ENCODE measurements around the gene RTF2. TPM values are rescaled to one million over a fixed set of nuclear protein-coding genes. Genes with fewer than 3 reads are reported as not detected.
A peak's percentile ranks its signal among the peaks of the same experiment; 100 is the strongest.

RTF2 gene
- total RNA-seq (10 to 100 TPM; 68.2 to 85.1 TPM), polyA plus RNA-seq (ENCODE audit: insufficient read length in 6 of 6) (100 to 1,000 TPM; 116 to 133 (median 128) TPM)
- long read RNA-seq, donor 1, transcript RTF2-202 (9 exons, 2,212 nt) = major isoform, 46 of 68 reads
- long read RNA-seq, donor 1, partial matches to known transcripts = 18 of 68 reads
- long read RNA-seq, donor 1, other reads (novel, unspliced or antisense) = 0 of 68 reads
- long read RNA-seq, donor 2, transcript RTF2-202 (9 exons, 2,212 nt) = major isoform, 36 of 47 reads
- long read RNA-seq, donor 2, partial matches to known transcripts = 7 of 47 reads
- long read RNA-seq, donor 2, other reads (novel, unspliced or antisense) = 0 of 47 reads
- long read RNA-seq, donor 3, transcript RTF2-202 (9 exons, 2,212 nt) = major isoform, 34 of 35 reads
- long read RNA-seq, donor 3, partial matches to known transcripts = 0 of 35 reads
- long read RNA-seq, donor 3, other reads (novel, unspliced or antisense) = 0 of 35 reads
- long read RNA-seq, donor 4, transcript RTF2-202 (9 exons, 2,212 nt) = major isoform, 60 of 77 reads
- long read RNA-seq, donor 4, partial matches to known transcripts = 7 of 77 reads
- long read RNA-seq, donor 4, other reads (novel, unspliced or antisense) = 6 of 77 reads
- long read RNA-seq, donor 5, transcript RTF2-202 (9 exons, 2,212 nt) = major isoform, 38 of 52 reads
- long read RNA-seq, donor 5, partial matches to known transcripts = 12 of 52 reads
- long read RNA-seq, donor 5, other reads (novel, unspliced or antisense) = 0 of 52 reads
- long read RNA-seq, donor 6, transcript RTF2-202 (9 exons, 2,212 nt) = major isoform, 48 of 80 reads
- long read RNA-seq, donor 6, partial matches to known transcripts = 27 of 80 reads
- long read RNA-seq, donor 6, other reads (novel, unspliced or antisense) = 0 of 80 reads
- long read RNA-seq, donor 7, transcript RTF2-202 (9 exons, 2,212 nt) = major isoform, 40 of 54 reads
- long read RNA-seq, donor 7, partial matches to known transcripts = 13 of 54 reads
- long read RNA-seq, donor 7, other reads (novel, unspliced or antisense) = 0 of 54 reads
- long read RNA-seq, donor 8, transcript RTF2-202 (9 exons, 2,212 nt) = major isoform, 43 of 56 reads
- long read RNA-seq, donor 8, partial matches to known transcripts = 7 of 56 reads
- long read RNA-seq, donor 8, other reads (novel, unspliced or antisense) = 5 of 56 reads
- long read RNA-seq, donor 9, partial matches to known transcripts = 0 of 1 reads
- long read RNA-seq, donor 9, other reads (novel, unspliced or antisense) = 0 of 1 reads
- long read RNA-seq, donor 10, transcript RTF2-202 (9 exons, 2,212 nt) = major isoform, 149 of 174 reads
- long read RNA-seq, donor 10, transcript RTF2-203 (8 exons, 1,572 nt) = minor isoform, 5 of 174 reads
- long read RNA-seq, donor 10, partial matches to known transcripts = 10 of 174 reads
- long read RNA-seq, donor 10, other reads (novel, unspliced or antisense) = 10 of 174 reads
- long read RNA-seq, donor 11, transcript RTF2-202 (9 exons, 2,212 nt) = major isoform, 45 of 93 reads
- long read RNA-seq, donor 11, partial matches to known transcripts = 44 of 93 reads
- long read RNA-seq, donor 11, other reads (novel, unspliced or antisense) = 0 of 93 reads
- long read RNA-seq, donor 12, transcript RTF2-202 (9 exons, 2,212 nt) = major isoform, 47 of 67 reads
- long read RNA-seq, donor 12, partial matches to known transcripts = 19 of 67 reads
- long read RNA-seq, donor 12, other reads (novel, unspliced or antisense) = 0 of 67 reads

GRCh38 chr20:56468316-56469076, at the start of gene RTF2:
RTF2 (plus strand) TSS chr20:56468627; CDS start chr20:56468698, 71 bp downstream.
- Histone ChIP-seq H3K4me1 (peaks cover 4 to 62% of the 10 kb centered on the region in 2 donors), H3K4me3 (peak within 1 kb of the TSS; percentile 58 to 71), H3K27me3 (no peaks in the 10 kb centered on the region), H3K36me3 (peaks cover 0 to 12% of the 10 kb centered on the region in 2 donors), H3K27ac (peak within 1 kb of the TSS; percentile 67 to 91), H3K9me3 (no peaks in the 10 kb centered on the region)
- peak; percentile 100 for ATAC-seq
- intact Hi-C loops (cut with DNase I) = no loop called here
- TF ChIP-seq, protein P1, sequence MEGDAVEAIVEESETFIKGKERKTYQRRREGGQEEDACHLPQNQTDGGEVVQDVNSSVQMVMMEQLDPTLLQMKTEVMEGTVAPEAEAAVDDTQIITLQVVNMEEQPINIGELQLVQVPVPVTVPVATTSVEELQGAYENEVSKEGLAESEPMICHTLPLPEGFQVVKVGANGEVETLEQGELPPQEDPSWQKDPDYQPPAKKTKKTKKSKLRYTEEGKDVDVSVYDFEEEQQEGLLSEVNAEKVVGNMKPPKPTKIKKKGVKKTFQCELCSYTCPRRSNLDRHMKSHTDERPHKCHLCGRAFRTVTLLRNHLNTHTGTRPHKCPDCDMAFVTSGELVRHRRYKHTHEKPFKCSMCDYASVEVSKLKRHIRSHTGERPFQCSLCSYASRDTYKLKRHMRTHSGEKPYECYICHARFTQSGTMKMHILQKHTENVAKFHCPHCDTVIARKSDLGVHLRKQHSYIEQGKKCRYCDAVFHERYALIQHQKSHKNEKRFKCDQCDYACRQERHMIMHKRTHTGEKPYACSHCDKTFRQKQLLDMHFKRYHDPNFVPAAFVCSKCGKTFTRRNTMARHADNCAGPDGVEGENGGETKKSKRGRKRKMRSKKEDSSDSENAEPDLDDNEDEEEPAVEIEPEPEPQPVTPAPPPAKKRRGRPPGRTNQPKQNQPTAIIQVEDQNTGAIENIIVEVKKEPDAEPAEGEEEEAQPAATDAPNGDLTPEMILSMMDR (IDR thresholded peaks at IDR 0.05) = no peak
- peak; percentile 92 to 97 (median 96) for DNase-seq

GRCh38 chr20:56420028-56420427, 48.4 kb upstream of the RTF2 start:
- DNase-seq (no peak), ATAC-seq (no peak)
- Histone ChIP-seq H3K4me3 (no peak overlapping the region), H3K9me3 (no peaks in the 10 kb centered on the region), H3K27ac (peak overlapping the region; percentile 71 to 88), H3K4me1 (peaks cover 18 to 95% of the 10 kb centered on the region in 2 donors), H3K36me3 (peaks cover 0 to 3% of the 10 kb centered on the region in 2 donors), H3K27me3 (no peaks in the 10 kb centered on the region)
- intact Hi-C loops (cut with DNase I) = no loop called here
- TF ChIP-seq, protein P1 (IDR thresholded peaks at IDR 0.05) = no peak

- H3K4me1 ChIP-seq = peaks cover 18 to 87% of the 10 kb centered on the region in 2 donors
These were observed 47.3 kb upstream of the RTF2 start for GRCh38 chr20:56420940-56421688.

More at GRCh38 chr20:56420940-56421688, 47.3 kb upstream of the RTF2 start:
- Histone ChIP-seq H3K4me3 (no peak overlapping the region), H3K27ac (peak overlapping the region in 1 of 2 donors; percentile 6), H3K27me3 (no peaks in the 10 kb centered on the region), H3K36me3 (peaks cover 0 to 1% of the 10 kb centered on the region in 2 donors), H3K9me3 (no peaks in the 10 kb centered on the region)
- DNase-seq (no peak), ATAC-seq (no peak)
- intact Hi-C loops (cut with DNase I) = no loop called here
- TF ChIP-seq, protein P1 (IDR thresholded peaks at IDR 0.05) = no peak
